Heart left ventricle (tissue), 13 donors: ENCODE measurements around the gene FSD1.

Experiments
- CTCF ChIP-seq, 12 donors: fragments of 200-600 bp; sonication (generic) in 4 of 12; IDR thresholded peaks; one replicate each; pipeline versions ENCODE4 v1.5.0 to v1.8.0; 2018 to 2022; ENCODE audit warnings: antibody characterized with exemption in 12 of 12, mild to moderate bottlenecking in 5 of 12
- POLR2A ChIP-seq, 2 donors: fragments of 450-650 bp; IDR thresholded peaks; one replicate each; pipeline ENCODE4 v1.6.1; 2017; ENCODE audit warnings: antibody characterized with exemption in 2 of 2, mild to moderate bottlenecking in 2 of 2, moderate library complexity in 2 of 2
- donor health status: ischemic (EF 13 %, LVEDD 7.1; RV severe dilation, severe dysfunction).
- donor health status: DM: no; HTN: yes; CAD: no.
- donor health status: DM: no; HTN: no; CAD: no.
- donor health status: ischemic (EF 25% LVEDD 6.9; RV normal size, moderate dysfunction).
- donor health status: ischemic (EF 25% LVEDD 5.7; RV mildly dilated, moderate dysfunction).
- donor health status: ischemic (EF 35%, LVEDD 5.7; RV mildly dilated, moderate dysfunction).
- donor health status: nonischemic (EF 11% LVEDD 7.7; RV severe dilation, severe dysfunction).
- donor health status: DM: yes; HTN: yes; CAD: no.
- donor health status: PGD.
- donor health status: ischemic (EF 29% LVEDD 5.4; RV normal size, mild dysfunction).
- donor health status: nonischemic (EF 23%, LVEDD 6.1; RV moderate dilation, normal function).

- TF ChIP-seq POLR2A (IDR thresholded peaks at IDR 0.05), result no peak
- no peak for TF ChIP-seq CTCF (IDR thresholded peaks at IDR 0.05)
Measured at GRCh38 chr19:4367336-4367723, 62.9 kb downstream of the FSD1 start.
